Tibial nerve (tissue), 4 donors: Measurements from ENCODE around the gene FAM83C.

Experiments
- CTCF ChIP-seq, 5 experiments: fragments of 200-600 bp in 3 of 5; fragments of 450-650 bp in 2 of 5; sonication (generic) in 3 of 5; IDR thresholded peaks; one replicate each; pipeline ENCODE4 v1.5.1; 2016 to 2019; ENCODE audit warnings: antibody characterized with exemption in 5 of 5, mild to moderate bottlenecking in 3 of 5, moderate library complexity in 2 of 5
- EP300 ChIP-seq, 2 donors: sonication (generic); formaldehyde crosslinking; IDR thresholded peaks; one replicate each; pipeline ENCODE4 v1.6.1; 2017; ENCODE audit warnings: antibody characterized with exemption in 2 of 2, mild to moderate bottlenecking in 1 of 2
- POLR2A ChIP-seq, 2 donors: fragments of 450-650 bp; IDR thresholded peaks; one replicate each; pipeline ENCODE4 v1.6.1; 2017; ENCODE audit warnings: antibody characterized with exemption in 2 of 2, mild to moderate bottlenecking in 2 of 2, moderate library complexity in 2 of 2

DNA sequence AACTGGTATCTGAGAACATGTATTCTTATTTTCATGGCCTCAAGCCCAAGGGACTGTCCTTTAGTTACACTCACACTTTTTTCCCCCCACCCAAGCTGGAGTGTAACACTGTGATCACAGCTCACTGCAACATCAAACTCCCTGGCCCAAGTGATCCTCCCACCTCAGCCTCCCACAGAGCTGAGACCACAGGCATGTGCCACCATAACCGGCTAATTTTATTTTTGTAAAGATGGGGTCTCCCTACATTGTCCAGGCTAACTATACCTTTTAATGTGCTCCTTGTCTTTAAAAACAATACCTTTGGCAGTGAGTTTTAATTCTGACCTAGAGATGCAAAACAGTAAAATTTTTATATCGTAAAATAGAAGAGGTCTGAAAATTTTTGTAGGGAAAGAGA is 48.2 kb upstream of the FAM83C start:
- TF ChIP-seq CTCF (IDR thresholded peaks at IDR 0.05): no peak
- no peak for TF ChIP-seq POLR2A (IDR thresholded peaks at IDR 0.05)
- no peak for TF ChIP-seq EP300 (IDR thresholded peaks at IDR 0.05)
